Measurements from ENCODE around the gene SGMS2.

The SGMS2 gene

GRCh38 chr4:107828315-107829090, 3.8 kb downstream of the SGMS2 start:
- DNase-seq (ENCODE audit: low spot score) = no peak

DNA sequence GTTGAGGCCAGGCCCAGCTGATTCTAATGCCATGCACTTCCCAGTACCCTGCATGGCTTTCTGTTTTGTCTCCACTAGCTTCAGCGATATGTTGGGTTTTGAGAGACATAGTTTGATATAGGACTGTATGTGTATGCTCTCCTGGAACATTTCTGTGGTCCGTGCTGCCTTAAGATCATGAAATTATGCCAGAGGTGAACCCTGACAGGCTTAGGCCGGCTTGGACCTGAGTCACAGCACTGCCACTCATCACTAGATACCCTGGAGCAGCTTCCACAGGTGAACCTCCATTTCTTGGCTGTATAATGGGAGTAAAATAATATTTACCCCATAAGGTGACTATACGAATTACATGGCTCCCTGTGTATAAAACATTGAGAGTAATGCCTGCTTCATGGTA, 6.4 kb downstream of the SGMS2 start:
- DNase-seq (ENCODE audit: low spot score) = no peak

DNA sequence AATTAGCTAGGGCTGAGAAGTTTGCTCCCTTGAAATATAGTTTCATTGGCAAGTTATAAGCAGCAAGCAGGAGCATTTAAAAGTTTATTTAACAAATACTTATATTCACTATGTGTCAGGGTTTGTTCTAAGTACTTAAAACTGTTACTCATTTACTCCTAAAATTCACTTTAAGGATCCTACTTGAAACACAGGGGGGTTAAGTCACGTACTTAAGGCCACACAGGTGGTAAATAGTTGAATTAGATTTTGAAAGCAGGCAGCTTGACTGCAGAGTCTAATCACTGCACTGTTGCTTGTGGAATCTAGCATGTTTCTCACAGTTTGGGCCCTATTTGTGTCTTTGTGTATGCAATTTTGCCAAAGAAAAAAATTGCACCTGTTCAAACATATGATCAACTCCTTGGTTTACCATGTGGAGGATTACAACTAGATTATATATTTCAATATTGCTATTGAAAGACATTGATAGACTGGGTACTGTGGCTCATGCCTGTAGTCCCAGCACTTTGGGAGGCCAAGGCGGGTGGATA, 7.6 kb downstream of the SGMS2 start:
- DNase-seq (ENCODE audit: low spot score) = no peak

DNA sequence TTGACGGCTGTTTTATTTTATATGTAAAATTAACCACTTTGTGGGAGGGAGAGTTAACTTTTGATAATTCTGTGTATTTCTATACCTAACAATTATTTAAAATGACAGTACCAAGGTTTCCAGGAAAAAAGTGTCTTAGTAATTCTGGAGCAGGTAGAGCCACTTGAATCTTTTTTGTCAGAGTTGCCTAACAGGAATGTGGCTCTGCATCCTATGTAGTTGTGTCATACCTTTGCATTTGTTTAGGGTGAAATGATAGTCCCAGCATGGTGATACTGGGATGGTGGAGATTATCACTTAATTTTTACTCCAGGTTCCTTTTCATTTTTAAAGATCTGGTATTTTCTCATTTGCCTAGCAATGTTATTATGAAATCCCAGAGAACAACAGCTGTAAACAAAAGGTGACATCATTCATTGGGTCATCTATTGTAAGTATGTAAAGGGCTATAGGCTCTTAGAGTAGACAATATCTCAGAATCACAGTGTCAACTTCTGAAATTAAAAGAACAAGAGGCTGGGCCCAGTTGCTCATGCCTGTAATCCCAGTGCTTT, 9.6 kb downstream of the SGMS2 start:
- no peak for DNase-seq (ENCODE audit: low spot score)

GRCh38 chr4:107835406-107835805, 10.7 kb downstream of the SGMS2 start:
- no peak for DNase-seq (ENCODE audit: low spot score)

DNA sequence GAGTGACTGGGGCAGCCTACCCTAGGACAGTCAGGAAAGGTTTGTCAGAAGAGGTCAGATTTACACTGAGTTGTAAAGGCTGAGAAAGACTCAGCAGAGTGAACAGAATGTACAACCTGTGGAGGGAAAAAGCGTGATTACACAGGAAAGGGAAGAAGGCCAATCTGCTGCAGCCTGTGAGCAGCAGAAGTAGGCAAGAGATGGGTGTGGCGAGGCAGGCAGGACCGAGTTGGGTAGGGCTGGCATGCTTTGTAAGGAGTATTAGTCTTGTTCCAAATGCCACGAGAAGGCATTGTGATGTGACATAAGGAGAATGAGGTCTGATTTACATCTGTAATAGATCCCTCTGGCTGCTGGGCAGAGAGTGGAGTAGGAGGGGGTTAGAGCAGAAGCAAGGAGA, 12.6 kb downstream of the SGMS2 start:
- no peak for DNase-seq (ENCODE audit: low spot score)

- DNase-seq (ENCODE audit: low spot score) = no peak
These were observed 13.3 kb downstream of the SGMS2 start for GRCh38 chr4:107837776-107838618.

- DNase-seq (ENCODE audit: low spot score) = no peak
These were observed 14.3 kb downstream of the SGMS2 start for GRCh38 chr4:107838861-107839565.

DNA sequence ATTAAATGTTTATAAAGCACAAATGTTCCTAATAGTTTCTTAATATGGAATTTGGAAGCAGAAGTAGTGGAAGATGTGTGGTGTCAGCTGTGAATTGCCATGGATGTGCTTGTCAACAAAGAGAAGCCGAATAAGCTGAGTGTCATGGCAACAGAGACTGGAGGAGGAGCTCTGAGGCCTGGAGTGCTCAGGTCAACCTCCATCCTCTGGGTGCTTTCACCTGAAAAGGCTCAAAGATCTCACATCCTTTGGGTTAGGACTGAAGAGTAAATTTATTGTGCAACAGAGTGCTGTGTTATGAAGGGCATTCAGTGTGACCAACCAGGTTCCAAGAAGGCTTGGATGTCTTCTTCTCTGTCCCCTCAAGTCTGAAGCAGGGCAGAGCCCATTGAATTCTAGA, 18.7 kb downstream of the SGMS2 start:
- DNase-seq (ENCODE audit: low spot score) = no peak

GRCh38 chr4:107845681-107846080, 20.9 kb downstream of the SGMS2 start:
- no peak for DNase-seq (ENCODE audit: low spot score)

DNA sequence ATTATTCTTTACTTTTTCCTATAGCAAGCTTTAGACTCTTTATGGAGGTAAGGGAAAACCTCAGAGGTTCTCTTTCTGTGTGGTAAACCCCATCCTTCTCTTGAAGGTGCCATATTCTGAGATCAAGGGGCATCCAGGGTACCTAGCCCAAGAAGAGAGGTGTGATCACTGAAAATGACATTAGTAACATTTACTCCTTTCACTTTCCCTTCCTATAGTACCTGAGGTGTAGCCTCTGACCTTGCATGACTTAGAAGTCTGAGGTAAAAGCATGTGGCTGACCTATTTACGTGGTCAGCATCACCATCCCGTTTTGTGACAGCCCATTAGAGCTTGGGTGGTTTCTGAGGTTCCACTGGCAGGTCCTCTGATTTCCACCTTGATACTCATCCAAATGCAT, 25.7 kb downstream of the SGMS2 start:
- no peak for DNase-seq (ENCODE audit: low spot score)

- DNase-seq (ENCODE audit: low spot score) = no peak
These were observed 29.0 kb downstream of the SGMS2 start for GRCh38 chr4:107853444-107854355.

- no peak for DNase-seq (ENCODE audit: low spot score)
These were observed 29.8 kb downstream of the SGMS2 start for GRCh38 chr4:107854356-107855022.

- no peak for DNase-seq (ENCODE audit: low spot score)
These were observed 31.0 kb downstream of the SGMS2 start for GRCh38 chr4:107855723-107856122.

- no peak for DNase-seq (ENCODE audit: low spot score)
These were observed 32.2 kb downstream of the SGMS2 start for GRCh38 chr4:107856901-107857300.

DNA sequence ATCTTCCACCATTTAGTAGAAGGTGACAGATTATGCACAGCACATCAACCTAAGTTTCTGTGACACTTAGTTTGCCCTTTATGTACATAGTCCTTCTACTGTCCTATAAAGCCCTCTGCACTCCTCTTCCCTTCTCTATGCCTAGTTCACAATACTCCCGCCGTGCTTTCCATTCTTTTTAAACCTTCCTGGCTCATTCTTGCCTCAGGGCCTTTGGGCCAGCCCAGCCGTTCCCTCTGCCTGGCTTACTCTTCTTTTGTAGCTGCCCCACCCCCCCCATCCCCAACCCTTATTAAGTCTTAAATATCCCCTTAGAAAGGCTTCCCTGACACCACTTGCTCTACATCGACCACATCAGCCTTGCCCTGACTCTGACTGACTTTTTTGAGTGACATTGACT, 33.0 kb downstream of the SGMS2 start:
- DNase-seq (ENCODE audit: low spot score) = peak; percentile 46

DNA sequence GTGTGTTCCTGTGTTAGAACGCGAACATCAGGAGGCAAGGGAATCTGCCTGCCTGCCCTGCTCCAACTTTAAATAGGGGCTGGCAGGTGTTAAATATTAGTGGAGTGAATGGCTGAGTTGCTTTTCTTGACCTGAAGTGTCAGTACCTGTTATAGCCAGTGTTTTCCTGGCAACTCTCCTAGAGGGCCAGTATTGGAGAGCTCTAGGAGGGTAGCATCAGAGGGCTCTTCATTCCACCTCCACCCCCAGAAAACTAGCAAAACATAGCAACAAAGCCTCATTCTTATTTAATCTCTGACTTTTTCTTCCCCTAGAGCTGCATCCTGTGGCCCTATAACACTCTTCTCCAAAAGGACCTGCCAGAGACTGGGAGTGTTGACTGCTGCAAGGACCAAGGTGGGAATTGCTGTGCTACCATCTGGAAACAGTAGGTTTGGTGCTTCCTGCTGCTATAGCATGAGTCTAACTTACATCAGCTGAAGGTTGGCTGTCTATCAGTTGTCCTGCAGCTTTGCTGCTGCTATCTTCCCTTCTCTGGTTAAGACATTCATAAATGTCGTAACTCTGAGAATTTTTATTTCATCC, 33.5 kb downstream of the SGMS2 start:
- no peak for DNase-seq (ENCODE audit: low spot score)

- no peak for DNase-seq (ENCODE audit: low spot score)
These were observed 37.9 kb downstream of the SGMS2 start for GRCh38 chr4:107862658-107863057.

- no peak for DNase-seq (ENCODE audit: low spot score)
These were observed 38.7 kb downstream of the SGMS2 start for GRCh38 chr4:107863416-107863815.

DNA sequence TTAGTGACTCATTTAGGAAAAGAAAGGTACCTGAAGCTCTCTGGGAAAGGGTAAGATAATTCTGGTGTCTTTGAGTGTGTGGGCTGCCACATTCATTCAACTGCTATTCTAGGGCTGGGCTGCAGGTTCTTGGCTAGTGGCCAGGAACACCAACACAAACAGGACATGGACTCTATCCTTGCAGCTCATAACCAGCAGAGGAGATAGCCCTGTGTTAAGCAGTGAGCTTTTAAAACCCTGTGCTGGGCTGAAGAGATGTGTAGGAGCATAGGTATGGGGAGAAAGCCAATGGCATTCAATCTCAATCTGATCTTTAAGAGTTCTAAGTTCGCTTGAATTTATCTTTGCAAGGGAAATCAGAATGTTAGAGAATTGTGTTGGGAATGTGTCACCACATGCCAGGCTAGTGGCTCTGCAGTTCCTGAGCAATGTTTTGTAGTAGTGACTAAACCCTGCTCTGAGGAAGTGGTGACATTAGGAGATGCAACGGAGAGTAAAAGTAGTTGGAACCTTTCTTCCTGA, 39.2 kb downstream of the SGMS2 start:
- no peak for DNase-seq (ENCODE audit: low spot score)
